ENCODE measurements around the gene SIL1.

DNA sequence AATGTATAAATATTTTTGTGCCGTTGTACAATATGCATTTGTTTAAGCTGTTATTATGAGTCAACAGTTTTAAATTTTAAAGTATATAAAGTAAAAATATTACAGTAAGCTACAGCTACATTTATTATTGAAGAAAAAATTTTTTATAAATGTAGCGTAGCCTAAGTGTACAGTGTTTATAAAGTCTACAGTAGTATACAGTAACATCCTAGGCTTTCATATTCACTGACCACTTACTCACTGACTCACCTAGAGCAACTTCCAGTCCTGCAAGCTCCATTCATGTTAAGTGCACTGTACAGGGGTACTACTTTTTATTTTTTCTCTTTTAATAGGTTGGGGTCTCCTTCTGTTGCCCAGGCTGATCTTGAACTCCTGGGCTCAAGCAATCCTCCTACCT lies 30.6 kb downstream of the SIL1 start:
- TF ChIP-seq CTCF (optimal IDR thresholded peaks at IDR 0.05 in 1 of 3, IDR thresholded peaks at IDR 0.05 in 1 of 3, conservative IDR thresholded peaks at IDR 0.05 in 1 of 3; ENCODE audit: extremely low read depth in 1 of 3, insufficient read depth in 2 of 3, low read length in 3 of 3) (no peak), EZH2 (IDR thresholded peaks at IDR 0.05; ENCODE audit: low read length) (no peak)
